Heart left ventricle (tissue), 16 donors: Measurements from ENCODE around the gene LRMDA. TPM values are rescaled to one million over a fixed set of nuclear protein-coding genes. Genes with fewer than 3 reads are reported as not detected.

Source experiments
- ATAC-seq, 4 donors: fragments of 200-7000 bp; cut with Tn5 transposase; one replicate each; pipeline ENCODE4 v1.9.1; 2020 to 2022; ENCODE audit warnings: moderate library complexity in 4 of 4, mild to moderate bottlenecking in 3 of 4, moderate number of reproducible peaks in 1 of 4
- DNase-seq, 5 donors: peaks; one replicate each; pipeline ENCODE4 v3.0.0-alpha.2; 2020
- H3K27ac ChIP-seq, 12 donors: fragments of 200-600 bp; sonication (generic) in 4 of 12; one replicate each; pipeline versions ENCODE4 v1.5.0 to v1.8.0; 2016 to 2022; ENCODE audit warnings: mild to moderate bottlenecking in 2 of 12
- H3K27me3 ChIP-seq, 9 donors: fragments of 200-600 bp; sonication (generic) in 2 of 9; one replicate each; pipeline versions ENCODE4 v1.5.1 to v1.8.0; 2016 to 2022; ENCODE audit warnings: mild to moderate bottlenecking in 3 of 9
- H3K36me3 ChIP-seq, 9 donors: fragments of 200-600 bp; sonication (generic) in 2 of 9; one replicate each; pipeline versions ENCODE4 v1.5.0 to v1.8.0; 2018 to 2022; ENCODE audit warnings: mild to moderate bottlenecking in 2 of 9
- H3K4me1 ChIP-seq, 12 donors: fragments of 200-600 bp; sonication (generic) in 4 of 12; one replicate each; pipeline versions ENCODE4 v1.5.0 to v1.8.0; 2016 to 2022; ENCODE audit warnings: mild to moderate bottlenecking in 3 of 12
- H3K4me3 ChIP-seq, 12 donors: fragments of 200-600 bp; sonication (generic) in 4 of 12; one replicate each; pipeline versions ENCODE4 v1.5.0 to v1.8.0; 2017 to 2022; ENCODE audit warnings: mild to moderate bottlenecking in 9 of 12, moderate library complexity in 4 of 12
- H3K9me3 ChIP-seq, 12 donors: fragments of 200-600 bp; sonication (generic) in 4 of 12; one replicate each; pipeline versions ENCODE4 v1.5.0 to v1.8.0; 2016 to 2022; ENCODE audit warnings: mild to moderate bottlenecking in 1 of 12
- POLR2A ChIP-seq, 2 donors: fragments of 450-650 bp; IDR thresholded peaks; one replicate each; pipeline ENCODE4 v1.6.1; 2017; ENCODE audit warnings: antibody characterized with exemption in 2 of 2, mild to moderate bottlenecking in 2 of 2, moderate library complexity in 2 of 2
- WGBS, 4 donors: extraction: QIAGEN DNeasy Blood & Tissue Kit in 2 of 4; methylation state at CpG; one replicate each; pipeline versions ENCODE4 v1.1.5 to v1.1.7; 2013 to 2018; 5-methylcytosine and 5-hydroxymethylcytosine counted together
- intact Hi-C, 10 donors: fragments of 100-400 bp; cut with DNase I; formaldehyde crosslinking; loops; one replicate each; pipeline versions ENCODE4 v1.11.1 to v1.14.2; 2022
- polyA plus RNA-seq, 2 donors: library from polyadenylated mRNA; stranded (reverse); fragments of 200-250 nt; gene quantifications; one replicate each; pipeline ENCODE4 v1.2.3, GENCODE V29; 2013
- total RNA-seq, 9 donors: library from RNA; depleted of rRNA in 2 of 9; stranded (reverse); fragments of >200 nt in 2 of 9; fragmentation: NEBNext Ultra II Directional in 3 of 9; extraction: Animal tissue kit (Norgen Biotek cat#: 25700) in 3 of 9; gene quantifications; one replicate each; pipeline versions ENCODE4 v1.1.0 to v1.2.4, GENCODE V29; 2016 to 2023
- TF ChIP-seq, protein P1 (sequence below), 12 donors: fragments of 200-600 bp; sonication (generic) in 4 of 12; IDR thresholded peaks; one replicate each; pipeline versions ENCODE4 v1.5.0 to v1.8.0; 2018 to 2022; ENCODE audit warnings: antibody characterized with exemption in 12 of 12, mild to moderate bottlenecking in 5 of 12
- donor health status: ischemic (EF 13 %, LVEDD 7.1; RV severe dilation, severe dysfunction).
- donor health status: healthy with polysubstance abuse.
- donor health status: DM: no; HTN: yes; CAD: no.
- donor health status: DM: no; HTN: no; CAD: no.
- donor health status: ischemic (EF 25% LVEDD 6.9; RV normal size, moderate dysfunction).
- donor health status: ischemic (EF 25% LVEDD 5.7; RV mildly dilated, moderate dysfunction).
- donor health status: healthy.
- donor health status: DM: yes; HTN: yes; CAD: no.
- donor health status: ischemic (EF 35%, LVEDD 5.7; RV mildly dilated, moderate dysfunction).
- donor health status: nonischemic (EF 11% LVEDD 7.7; RV severe dilation, severe dysfunction).
- donor health status: DM: yes; HTN: yes; CAD: no.
- donor health status: PGD.
- donor health status: ischemic (EF 29% LVEDD 5.4; RV normal size, mild dysfunction).
- donor health status: nonischemic (EF 23%, LVEDD 6.1; RV moderate dilation, normal function).

LRMDA gene
- total and polyA plus RNA-seq, 11 donors: 2.4 to 34.4 (median 14.9) TPM

DNA sequence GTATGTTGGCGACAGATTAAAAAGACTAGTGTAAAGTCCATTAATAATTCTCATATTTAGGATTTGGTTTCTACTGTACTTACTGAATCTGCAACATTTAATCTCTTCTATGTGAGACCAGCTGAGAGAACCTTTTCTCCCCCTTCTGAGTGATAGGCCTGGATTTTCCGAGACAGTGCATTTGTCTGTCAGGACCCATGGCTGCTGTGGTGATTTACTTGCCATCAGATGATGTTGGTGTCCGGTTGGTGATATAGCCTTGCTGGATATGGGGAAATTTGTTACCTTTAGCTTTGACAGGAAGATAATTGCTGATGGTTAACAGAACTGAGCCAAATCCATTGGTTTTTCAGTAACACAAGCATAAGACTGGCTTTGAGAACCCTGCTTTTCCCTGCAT lies 517.2 kb downstream of the LRMDA start:
- 91 to 100% (median 97%) methylated on average over 3 of the region's 3 CpGs for WGBS, 4 donors
- intact Hi-C loops: no loop called here
- Histone ChIP-seq H3K27me3 (no peaks in the 10 kb centered on the region), H3K4me3 (no peak overlapping the region), H3K9me3 (peaks cover 0 to 16% (median 8%) of the 10 kb centered on the region in 12 donors), H3K4me1 (no peaks in the 10 kb centered on the region), H3K36me3 (no peaks in the 10 kb centered on the region), H3K27ac (no peak overlapping the region)
- DNase-seq: no peak
- no peak for TF ChIP-seq POLR2A (IDR thresholded peaks at IDR 0.05)
- TF ChIP-seq, protein P1, sequence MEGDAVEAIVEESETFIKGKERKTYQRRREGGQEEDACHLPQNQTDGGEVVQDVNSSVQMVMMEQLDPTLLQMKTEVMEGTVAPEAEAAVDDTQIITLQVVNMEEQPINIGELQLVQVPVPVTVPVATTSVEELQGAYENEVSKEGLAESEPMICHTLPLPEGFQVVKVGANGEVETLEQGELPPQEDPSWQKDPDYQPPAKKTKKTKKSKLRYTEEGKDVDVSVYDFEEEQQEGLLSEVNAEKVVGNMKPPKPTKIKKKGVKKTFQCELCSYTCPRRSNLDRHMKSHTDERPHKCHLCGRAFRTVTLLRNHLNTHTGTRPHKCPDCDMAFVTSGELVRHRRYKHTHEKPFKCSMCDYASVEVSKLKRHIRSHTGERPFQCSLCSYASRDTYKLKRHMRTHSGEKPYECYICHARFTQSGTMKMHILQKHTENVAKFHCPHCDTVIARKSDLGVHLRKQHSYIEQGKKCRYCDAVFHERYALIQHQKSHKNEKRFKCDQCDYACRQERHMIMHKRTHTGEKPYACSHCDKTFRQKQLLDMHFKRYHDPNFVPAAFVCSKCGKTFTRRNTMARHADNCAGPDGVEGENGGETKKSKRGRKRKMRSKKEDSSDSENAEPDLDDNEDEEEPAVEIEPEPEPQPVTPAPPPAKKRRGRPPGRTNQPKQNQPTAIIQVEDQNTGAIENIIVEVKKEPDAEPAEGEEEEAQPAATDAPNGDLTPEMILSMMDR (IDR thresholded peaks at IDR 0.05): no peak
- ATAC-seq: no peak

DNA sequence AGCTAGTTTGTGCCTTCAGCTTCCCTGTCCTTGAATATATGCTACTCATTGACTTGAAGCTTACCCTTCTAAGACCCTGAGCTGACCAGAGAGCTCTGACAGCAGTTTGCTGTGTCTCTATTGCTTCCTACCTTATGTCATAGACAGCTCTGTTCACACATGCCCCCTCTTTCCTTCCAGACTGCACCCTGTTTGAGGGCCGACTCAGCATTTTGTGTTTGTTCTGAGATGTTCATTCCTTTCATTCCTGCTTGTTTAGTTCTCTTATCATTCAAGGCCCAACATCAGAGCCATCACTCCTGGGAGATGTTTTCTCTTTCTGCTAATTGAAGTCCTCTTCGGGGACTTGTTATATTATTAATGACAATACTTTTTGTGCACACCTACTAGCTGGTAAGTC lies 518.9 kb downstream of the LRMDA start:
- no peaks in the 10 kb centered on the region for H3K36me3 ChIP-seq
- H3K27ac ChIP-seq: no peak overlapping the region
- DNase-seq (no peak), ATAC-seq (no peak)
- intact Hi-C loops: no loop called here
- no peak overlapping the region for H3K4me3 ChIP-seq
- H3K27me3 ChIP-seq: no peaks in the 10 kb centered on the region
- 80 to 85% (median 83%) methylated on average over 2 of the region's 2 CpGs for WGBS, 4 donors
- TF ChIP-seq POLR2A (IDR thresholded peaks at IDR 0.05): no peak
- TF ChIP-seq, protein P1 (IDR thresholded peaks at IDR 0.05): no peak
- H3K9me3 ChIP-seq: peaks cover 0 to 3% (median 0%) of the 10 kb centered on the region in 12 donors
- no peaks in the 10 kb centered on the region for H3K4me1 ChIP-seq

DNA sequence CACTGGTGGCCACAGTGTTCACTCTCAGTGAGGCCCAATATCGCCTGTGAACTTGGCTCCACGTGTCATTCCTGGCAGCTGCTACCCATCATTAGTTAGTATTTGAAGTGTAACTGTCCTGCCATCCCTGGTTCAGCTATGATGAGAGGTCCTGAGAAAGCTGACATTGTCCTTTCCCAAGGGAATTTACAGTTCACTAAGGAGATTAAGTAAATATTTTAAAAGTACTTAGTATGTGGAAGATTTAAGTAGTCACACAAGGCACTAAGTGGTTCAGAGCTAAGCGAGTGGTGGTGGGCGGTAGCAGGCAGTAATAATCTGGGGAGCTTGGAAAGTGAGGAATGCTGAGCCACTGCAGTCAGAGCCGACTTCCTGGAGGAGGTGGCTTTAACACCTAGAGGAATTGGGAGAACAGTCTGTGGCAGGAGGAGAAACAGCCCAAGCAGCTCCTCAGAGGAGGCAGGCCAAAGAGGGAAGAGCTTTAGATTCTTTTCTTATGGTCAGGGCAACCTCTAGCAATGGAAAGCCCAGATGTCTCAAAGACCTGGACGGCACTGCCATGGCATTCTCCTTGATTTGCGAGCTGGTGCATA lies 519.7 kb downstream of the LRMDA start:
- no peaks in the 10 kb centered on the region for H3K27me3 ChIP-seq
- ATAC-seq: no peak
- no peak overlapping the region for H3K27ac ChIP-seq
- H3K9me3 ChIP-seq: no peaks in the 10 kb centered on the region
- H3K4me3 ChIP-seq: no peak overlapping the region
- WGBS, 4 donors: 84 to 87% (median 86%) methylated on average over 7 of the region's 7 CpGs
- intact Hi-C loops: no loop called here
- no peaks in the 10 kb centered on the region for H3K36me3 ChIP-seq
- H3K4me1 ChIP-seq: peaks cover 0 to 7% (median 0%) of the 10 kb centered on the region in 12 donors
- DNase-seq: no peak
- TF ChIP-seq, protein P1 (IDR thresholded peaks at IDR 0.05): no peak
- TF ChIP-seq POLR2A (IDR thresholded peaks at IDR 0.05): no peak

DNA sequence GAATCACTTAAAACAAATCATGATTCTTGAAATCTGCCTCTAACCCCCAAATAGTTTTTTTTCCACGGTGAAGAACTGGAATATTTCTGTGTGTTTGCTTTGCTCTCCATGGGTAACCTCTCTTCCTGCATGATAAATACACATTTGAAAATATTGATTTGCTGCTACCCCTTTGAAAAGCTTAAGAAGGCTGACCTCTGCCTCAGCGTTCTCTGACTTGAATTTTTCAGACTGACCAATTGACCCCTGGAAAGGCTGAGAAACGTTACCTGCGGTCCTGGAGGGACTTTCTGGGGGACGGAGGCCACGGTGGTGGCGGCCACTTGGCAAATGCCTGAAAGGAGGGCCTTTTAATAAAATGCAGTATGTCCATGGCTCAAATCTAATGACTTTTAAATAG lies 520.2 kb downstream of the LRMDA start:
- no peaks in the 10 kb centered on the region for H3K9me3 ChIP-seq
- H3K36me3 ChIP-seq: no peaks in the 10 kb centered on the region
- DNase-seq: no peak
- H3K4me1 ChIP-seq: peaks cover 0 to 12% (median 0%) of the 10 kb centered on the region in 12 donors
- no peaks in the 10 kb centered on the region for H3K27me3 ChIP-seq
- no peak overlapping the region for H3K27ac ChIP-seq
- TF ChIP-seq, protein P1 (IDR thresholded peaks at IDR 0.05): no peak
- no peak for TF ChIP-seq POLR2A (IDR thresholded peaks at IDR 0.05)
- WGBS, 4 donors: 93 to 94% (median 93%) methylated on average over 7 of the region's 7 CpGs
- H3K4me3 ChIP-seq: no peak overlapping the region
- no peak for ATAC-seq
- intact Hi-C loops: no loop called here
